Measurements from ENCODE around the gene CFAP69. TPM values are rescaled to one million over a fixed set of nuclear protein-coding genes. Genes with fewer than 3 reads are reported as not detected.
"Not testable (repeated sequence)": the region's sequence is repeated elsewhere in the genome, so short reads cannot be mapped to it uniquely, and the experiment has no call there.

Gene CFAP69
- total RNA-seq, 5 donors from 2014 or later (not counting 1 experiment from before 2014, with no cell fraction given), result 0.20 to 0.64 (median 0.41) TPM; not detected in 1

- H3K9me3 ChIP-seq, result no peaks in the 10 kb centered on the region
- ChIA-PET CTCF (no interaction called here), POLR2A (no interaction called here)
- Mint-ChIP-seq H3K4me3 (no peak overlapping the region), H3K4me1 (peaks cover 64 to 74% (median 69%) of the 10 kb centered on the region in 3 donors), H3K36me3 (peaks cover 40% of the 10 kb centered on the region), H3K9me3 (no peaks in the 10 kb centered on the region), H3K27ac (no peak overlapping the region), H3K27me3 (no peaks in the 10 kb centered on the region)
- DNase-seq (no peak), ATAC-seq (replicated peaks in 1 of 4) (no peak)
- H3K36me3 ChIP-seq (ENCODE audit: control insufficient read depth in 2 of 2, extremely low read depth in 1 of 2, insufficient read depth in 1 of 2, low read length in 1 of 2), result peaks cover 0 to 7% of the 10 kb centered on the region in 2 donors
- H3K4me1 ChIP-seq (ENCODE audit: control insufficient read depth in 1 of 2, extremely low read depth in 1 of 2, insufficient read depth in 2 of 2, low read length in 2 of 2), result peaks cover 13 to 19% of the 10 kb centered on the region in 2 experiments
- H3K27ac ChIP-seq (ENCODE audit: low read length), result no peak overlapping the region
- 93% methylated on average over 3 of the region's 4 CpGs for whole genome bisulfite sequencing (ENCODE audit: insufficient coverage)
- no peaks in the 10 kb centered on the region for H3K27me3 ChIP-seq (replicated peaks in 1 of 2; ENCODE audit: control insufficient read depth in 2 of 2, extremely low read depth in 1 of 2, insufficient read depth in 2 of 2, low read length in 1 of 2)
- no peak overlapping the region for H3K4me3 ChIP-seq (ENCODE audit: control insufficient read depth in 1 of 2, extremely low read depth in 1 of 2, low read length in 1 of 2)
Observed at GRCh38 chr7:90349305-90349704, 104.3 kb downstream of the CFAP69 start.

- peaks cover 62 to 70% (median 67%) of the 10 kb centered on the region in 3 donors for H3K4me1 Mint-ChIP-seq
- H3K27me3 Mint-ChIP-seq; H3K9me3 ChIP-seq; DNase-seq; H3K4me3 ChIP-seq (ENCODE audit: control insufficient read depth in 1 of 2, extremely low read depth in 1 of 2, low read length in 1 of 2); H3K36me3 ChIP-seq (ENCODE audit: control insufficient read depth in 2 of 2, extremely low read depth in 1 of 2, insufficient read depth in 1 of 2, low read length in 1 of 2); H3K27ac ChIP-seq (ENCODE audit: low read length); H3K27me3 ChIP-seq (replicated peaks in 1 of 2; ENCODE audit: control insufficient read depth in 2 of 2, extremely low read depth in 1 of 2, insufficient read depth in 2 of 2, low read length in 1 of 2); POLR2A ChIA-PET; CTCF ChIA-PET; H3K27ac Mint-ChIP-seq; H3K9me3 Mint-ChIP-seq; ATAC-seq (replicated peaks in 1 of 4): not testable (repeated sequence)
- peak overlapping the region in 1 of 3 donors; percentile 24 for H3K4me3 Mint-ChIP-seq
- peaks cover 43% of the 10 kb centered on the region for H3K36me3 Mint-ChIP-seq
- no CpG with 5 or more reads among the region's 3 CpGs for WGBS (ENCODE audit: insufficient coverage)
- peaks cover 13 to 18% of the 10 kb centered on the region in 2 experiments for H3K4me1 ChIP-seq (ENCODE audit: control insufficient read depth in 1 of 2, extremely low read depth in 1 of 2, insufficient read depth in 2 of 2, low read length in 2 of 2)
Observed at GRCh38 chr7:90350032-90350431, 105.1 kb downstream of the CFAP69 start.

- Mint-ChIP-seq H3K27ac (peak overlapping the region in 1 of 2 donors; percentile 7), H3K4me3 (peak overlapping the region in 1 of 3 donors; percentile 0), H3K4me1 (peaks cover 51 to 61% (median 55%) of the 10 kb centered on the region in 3 donors), H3K36me3 (peaks cover 61% of the 10 kb centered on the region), H3K27me3 (no peaks in the 10 kb centered on the region), H3K9me3 (peaks cover 0 to 6% (median 5%) of the 10 kb centered on the region in 3 donors)
- Histone ChIP-seq H3K27me3 (replicated peaks in 1 of 2; ENCODE audit: control insufficient read depth in 2 of 2, extremely low read depth in 1 of 2, insufficient read depth in 2 of 2, low read length in 1 of 2) (no peaks in the 10 kb centered on the region), H3K27ac (ENCODE audit: low read length) (no peak overlapping the region), H3K36me3 (ENCODE audit: control insufficient read depth in 2 of 2, extremely low read depth in 1 of 2, insufficient read depth in 1 of 2, low read length in 1 of 2) (peaks cover 0 to 21% of the 10 kb centered on the region in 2 donors), H3K9me3 (no peaks in the 10 kb centered on the region), H3K4me1 (ENCODE audit: control insufficient read depth in 1 of 2, extremely low read depth in 1 of 2, insufficient read depth in 2 of 2, low read length in 2 of 2) (peaks cover 5 to 7% of the 10 kb centered on the region in 2 experiments), H3K4me3 (ENCODE audit: control insufficient read depth in 1 of 2, extremely low read depth in 1 of 2, low read length in 1 of 2) (no peak overlapping the region)
- ATAC-seq (replicated peaks in 1 of 4) (no peak), DNase-seq (no peak)
- ChIA-PET POLR2A (no interaction called here), CTCF (interaction anchor here in 1 of 2 donors (0.6 kb wide), 1 partner anchor 194 kb away, joined by 5 read pairs; no protein-coding TSS in a partner anchor)
Observed at GRCh38 chr7:90351987-90352386, 107.0 kb downstream of the CFAP69 start.

Other genes starting within 250 kb of the CFAP69 start
- under 1 TPM in 1 of 5 donors, not detected in 4; 0.19 TPM for gene STEAP1, start 90.7 kb upstream of the CFAP69 start, total RNA-seq
- under 1 TPM in 2 of 5 donors, not detected in 3; 0.19 to 0.20 TPM for gene STEAP2, start 33.4 kb upstream of the CFAP69 start, total RNA-seq
- gene FAM237B, start 76.1 kb downstream of the CFAP69 start, total RNA-seq, result not detected
- 10 to 100 TPM; 18.4 to 31.8 (median 29.7) TPM for gene GTPBP10, start 101.5 kb downstream of the CFAP69 start, total RNA-seq
- gene CLDN12, start 158.3 kb downstream of the CFAP69 start, total RNA-seq, result 1 to 10 TPM; 1.8 to 3.7 (median 2.3) TPM
- gene PTTG1IP2, start 224.5 kb downstream of the CFAP69 start, total RNA-seq, result not detected